ENCODE results near the gene SCYL1. TPM values are rescaled to one million over a fixed set of nuclear protein-coding genes. Genes with fewer than 3 reads are reported as not detected.
A peak's percentile ranks its signal among the peaks of the same experiment; 100 is the strongest.

The SCYL1 gene
- 10 to 100 TPM; 60.9 to 68.7 (median 65.3) TPM for polyA plus RNA-seq (ENCODE audit: insufficient read length in 3 of 3)

- DNase-seq (ENCODE audit: low read depth in 3 of 3, low spot score in 2 of 3) = peak in 2 of 3 donors; percentile 59 to 66
Observed at GRCh38 chr11:65524741-65525545, at the start of gene SCYL1. Gene SCYL1, plus strand, starts transcription at chr11:65525083. Its CDS starts 71 bp downstream, at chr11:65525154.

GRCh38 chr11:65476632-65477148, 48.2 kb upstream of the SCYL1 start:
- no peak for DNase-seq (ENCODE audit: low read depth in 3 of 3, low spot score in 2 of 3)

- DNase-seq (ENCODE audit: low read depth in 3 of 3, low spot score in 2 of 3) = peak in 1 of 3 donors; percentile 87
Observed at GRCh38 chr11:65477149-65477965, 47.5 kb upstream of the SCYL1 start.

GRCh38 chr11:65478388-65479183, 46.3 kb upstream of the SCYL1 start:
- no peak for DNase-seq (ENCODE audit: low read depth in 3 of 3, low spot score in 2 of 3)

- DNase-seq (ENCODE audit: low read depth in 3 of 3, low spot score in 2 of 3) = no peak
Observed at GRCh38 chr11:65479184-65480145, 45.4 kb upstream of the SCYL1 start.

- no peak for DNase-seq (ENCODE audit: low read depth in 3 of 3, low spot score in 2 of 3)
Observed at GRCh38 chr11:65482306-65482850, 42.5 kb upstream of the SCYL1 start.

GRCh38 chr11:65485920-65486219, 39.0 kb upstream of the SCYL1 start:
- DNase-seq (ENCODE audit: low read depth in 3 of 3, low spot score in 2 of 3) = no peak

GRCh38 chr11:65486570-65487466, 38.1 kb upstream of the SCYL1 start:
- no peak for DNase-seq (ENCODE audit: low read depth in 3 of 3, low spot score in 2 of 3)

- DNase-seq (ENCODE audit: low read depth in 3 of 3, low spot score in 2 of 3) = peak; percentile 99
Observed at GRCh38 chr11:65487467-65488272, 37.2 kb upstream of the SCYL1 start.

- no peak for DNase-seq (ENCODE audit: low read depth in 3 of 3, low spot score in 2 of 3)
Observed at GRCh38 chr11:65488273-65489034, 36.4 kb upstream of the SCYL1 start.

- peak in 1 of 3 donors; percentile 53 for DNase-seq (ENCODE audit: low read depth in 3 of 3, low spot score in 2 of 3)
Observed at GRCh38 chr11:65489035-65489705, 35.7 kb upstream of the SCYL1 start.

GRCh38 chr11:65489706-65490320, 35.1 kb upstream of the SCYL1 start:
- no peak for DNase-seq (ENCODE audit: low read depth in 3 of 3, low spot score in 2 of 3)

GRCh38 chr11:65491163-65491465, 33.8 kb upstream of the SCYL1 start:
- no peak for DNase-seq (ENCODE audit: low read depth in 3 of 3, low spot score in 2 of 3)

- no peak for DNase-seq (ENCODE audit: low read depth in 3 of 3, low spot score in 2 of 3)
Observed at GRCh38 chr11:65491614-65492386, 33.1 kb upstream of the SCYL1 start.

GRCh38 chr11:65492387-65492636, 32.6 kb upstream of the SCYL1 start:
- no peak for DNase-seq (ENCODE audit: low read depth in 3 of 3, low spot score in 2 of 3)
